Liver (tissue), 9 donors: ENCODE measurements around the gene MYO10. TPM values are rescaled to one million over a fixed set of nuclear protein-coding genes. Genes with fewer than 3 reads are reported as not detected.

ENCODE experiments used
- DNase-seq: peaks from one replicate; pipeline ENCODE4 v3.0.0-alpha.2; 2017; ENCODE audit warnings: low spot score
- H3K27ac ChIP-seq, 2 donors: one replicate each; pipeline ENCODE4 v1.7.0; 2013; ENCODE audit warnings: inconsistent platforms in 2 of 2, low read length in 2 of 2, control low read depth in 1 of 2, low read depth in 1 of 2, mild to moderate bottlenecking in 1 of 2
- H3K27me3 ChIP-seq, 4 donors: one replicate each; pipeline versions ENCODE4 v1.6.1 to v1.7.0; 2013; ENCODE audit warnings: low read length in 3 of 4, inconsistent platforms in 1 of 4, mild to moderate bottlenecking in 1 of 4, moderate library complexity in 1 of 4; ENCODE audit not compliant: control insufficient read depth in 4 of 4, insufficient read depth in 4 of 4
- H3K36me3 ChIP-seq, 4 donors: one replicate each; pipeline versions ENCODE4 v1.6.1 to v1.7.0; 2013; ENCODE audit warnings: low read length in 3 of 4, mild to moderate bottlenecking in 3 of 4, low read depth in 1 of 4, moderate library complexity in 1 of 4; ENCODE audit not compliant: control insufficient read depth in 4 of 4, insufficient read depth in 3 of 4
- H3K4me1 ChIP-seq, 4 donors: one replicate each; pipeline versions ENCODE4 v1.6.1 to v1.7.0; 2013; ENCODE audit warnings: low read length in 3 of 4, mild to moderate bottlenecking in 3 of 4, moderate library complexity in 1 of 4; ENCODE audit not compliant: control insufficient read depth in 4 of 4, insufficient read depth in 4 of 4
- H3K4me3 ChIP-seq, 3 donors: one replicate each; pipeline versions ENCODE4 v1.6.1 to v1.7.0; 2013; ENCODE audit warnings: low read length in 3 of 3, control low read depth in 1 of 3, low read depth in 1 of 3, mild to moderate bottlenecking in 1 of 3
- H3K9ac ChIP-seq, 2 donors: one replicate each; pipeline ENCODE4 v1.7.0; 2013; ENCODE audit warnings: low read length in 2 of 2, mild to moderate bottlenecking in 2 of 2, moderate library complexity in 2 of 2, control low read depth in 1 of 2, low read depth in 1 of 2
- H3K9me3 ChIP-seq, 4 donors: one replicate each; pipeline versions ENCODE4 v1.6.1 to v1.7.0; 2013; ENCODE audit warnings: low read length in 3 of 4; ENCODE audit not compliant: control insufficient read depth in 4 of 4
- CTCF ChIP-seq: fragments of 150-350 bp; IDR thresholded peaks from 2 replicates; pipeline ENCODE4 v1.5.1; 2017; ENCODE audit warnings: improper control_type of control experiment, low read depth, low read length; ENCODE audit not compliant: missing input control
- EGR1 ChIP-seq, 2 donors: IDR thresholded peaks; 2 replicates each; pipeline ENCODE4 v1.6.1; 2016 to 2018; ENCODE audit warnings: antibody characterized with exemption in 2 of 2, low read depth in 2 of 2
- FOXA1 ChIP-seq: IDR thresholded peaks from 2 replicates; pipeline ENCODE4 v1.6.1; 2016; ENCODE audit warnings: antibody characterized with exemption
- FOXA2 ChIP-seq: IDR thresholded peaks from 2 replicates; pipeline ENCODE4 v1.6.1; 2016; ENCODE audit warnings: antibody characterized with exemption
- HNF4A ChIP-seq, 2 donors: conservative IDR thresholded peaks; 2 replicates each; pipeline ENCODE4 v1.6.1; 2016; ENCODE audit warnings: antibody characterized with exemption in 2 of 2, mild to moderate bottlenecking in 2 of 2
- HNF4G ChIP-seq: IDR thresholded peaks from 2 replicates; pipeline ENCODE4 v1.6.1; 2016; ENCODE audit warnings: antibody characterized with exemption
- JUND ChIP-seq, 2 donors: IDR thresholded peaks; 2 replicates each; pipeline ENCODE4 v1.6.1; 2016; ENCODE audit warnings: antibody characterized with exemption in 2 of 2
- RAD21 ChIP-seq, 2 donors: IDR thresholded peaks; 2 replicates each; pipeline ENCODE4 v1.6.1; 2016; ENCODE audit warnings: antibody characterized with exemption in 2 of 2, mild to moderate bottlenecking in 2 of 2
- REST ChIP-seq: IDR thresholded peaks from 2 replicates; pipeline ENCODE4 v1.6.1; 2016; ENCODE audit warnings: antibody characterized with exemption, mild to moderate bottlenecking
- RXRA ChIP-seq, 2 donors: IDR thresholded peaks; 2 replicates each; pipeline ENCODE4 v1.6.1; 2017 to 2018; ENCODE audit warnings: antibody characterized with exemption in 2 of 2, mild to moderate bottlenecking in 1 of 2
- SP1 ChIP-seq: IDR thresholded peaks from 2 replicates; pipeline ENCODE4 v1.6.1; 2018; ENCODE audit warnings: antibody characterized with exemption, mild to moderate bottlenecking
- TAF1 ChIP-seq: conservative IDR thresholded peaks from 2 replicates; pipeline ENCODE4 v1.6.1; 2016; ENCODE audit warnings: antibody characterized with exemption, mild to moderate bottlenecking
- YY1 ChIP-seq: IDR thresholded peaks from 2 replicates; pipeline ENCODE4 v1.6.1; 2016; ENCODE audit warnings: antibody characterized with exemption, mild to moderate bottlenecking
- WGBS: extraction: QIAGEN DNeasy Blood & Tissue Kit; methylation state at CpG from one replicate; pipeline ENCODE4 v1.1.7; 2013; 5-methylcytosine and 5-hydroxymethylcytosine counted together
- polyA plus RNA-seq, 2 donors: library from polyadenylated mRNA; stranded (reverse) in 1 of 2; unstranded in 1 of 2; fragments of 200-250 nt in 1 of 2; fragments of >200 nt in 1 of 2; fragmentation: Nextera tagmentation in 1 of 2; extraction: Ambion mirVana in 1 of 2; gene quantifications; one replicate each; pipeline versions ENCODE4 v1.2.1 to v1.2.3, GENCODE V29; 2013 to 2015
- total RNA-seq, 2 donors: library from RNA; depleted of rRNA; stranded (reverse); fragments of >200 nt; gene quantifications; one replicate each; pipeline ENCODE4 v1.2.3, GENCODE V29; 2014
- TF ChIP-seq, protein P1 (sequence below): IDR thresholded peaks from 2 replicates; pipeline ENCODE4 v1.6.1; 2016; ENCODE audit warnings: antibody characterized with exemption
- donor health status: healthy.
- donor health status: healthy.
- donor health status: healthy.
- donor health status: healthy.
- donor health status: healthy.

The MYO10 gene
- total and polyA plus RNA-seq, 4 donors, result 4.3 to 15.3 (median 7.1) TPM

DNA sequence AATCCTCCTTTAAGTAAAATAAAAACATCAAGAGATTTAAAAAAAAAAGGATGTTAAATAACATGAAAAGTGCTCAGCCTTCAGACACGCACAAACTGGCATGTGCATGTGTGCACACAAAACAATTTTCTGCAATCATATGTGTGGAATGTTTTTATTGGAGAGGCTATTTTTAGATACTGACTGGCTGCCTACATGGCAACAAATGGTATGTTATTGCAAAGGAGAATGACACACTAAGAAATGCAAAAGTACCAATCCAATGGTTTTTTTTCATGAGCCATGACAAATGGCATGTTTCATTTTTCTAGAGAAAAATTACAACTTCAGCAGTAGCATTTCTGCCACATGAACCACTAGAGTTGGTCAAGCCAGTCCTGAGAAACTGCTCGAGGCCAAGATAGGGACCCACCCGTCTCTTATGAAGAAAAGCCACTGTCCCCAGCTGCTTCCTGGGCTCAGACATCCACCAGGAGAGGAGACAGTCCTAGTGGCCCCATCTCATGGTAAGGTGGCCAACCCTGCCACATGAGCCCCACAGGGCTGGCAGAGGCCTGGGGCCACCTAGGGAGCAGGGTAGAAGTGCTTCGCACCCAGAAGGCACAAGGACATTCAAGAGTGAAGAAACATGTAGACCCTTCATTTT lies 116.4 kb downstream of the MYO10 start (continued):
- no peak for TF ChIP-seq CTCF
- TF ChIP-seq, protein P1, sequence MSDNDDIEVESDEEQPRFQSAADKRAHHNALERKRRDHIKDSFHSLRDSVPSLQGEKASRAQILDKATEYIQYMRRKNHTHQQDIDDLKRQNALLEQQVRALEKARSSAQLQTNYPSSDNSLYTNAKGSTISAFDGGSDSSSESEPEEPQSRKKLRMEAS, result no peak

- Histone ChIP-seq H3K36me3 (no peaks in the 10 kb centered on the region), H3K27ac (no peak overlapping the region), H3K9me3 (no peaks in the 10 kb centered on the region), H3K4me1 (peaks cover 0 to 5% (median 0%) of the 10 kb centered on the region in 4 donors), H3K4me3 (no peak overlapping the region), H3K9ac (no peak overlapping the region), H3K27me3 (peaks cover 0 to 2% (median 0%) of the 10 kb centered on the region in 4 donors)
- 54% methylated on average over 3 of the region's 3 CpGs for WGBS
- TF ChIP-seq RAD21 (IDR thresholded peaks at IDR 0.05) (no peak), TAF1 (no peak)
- no peak for DNase-seq
These were observed 120.7 kb downstream of the MYO10 start for GRCh38 chr5:16815432-16815831.

DNA sequence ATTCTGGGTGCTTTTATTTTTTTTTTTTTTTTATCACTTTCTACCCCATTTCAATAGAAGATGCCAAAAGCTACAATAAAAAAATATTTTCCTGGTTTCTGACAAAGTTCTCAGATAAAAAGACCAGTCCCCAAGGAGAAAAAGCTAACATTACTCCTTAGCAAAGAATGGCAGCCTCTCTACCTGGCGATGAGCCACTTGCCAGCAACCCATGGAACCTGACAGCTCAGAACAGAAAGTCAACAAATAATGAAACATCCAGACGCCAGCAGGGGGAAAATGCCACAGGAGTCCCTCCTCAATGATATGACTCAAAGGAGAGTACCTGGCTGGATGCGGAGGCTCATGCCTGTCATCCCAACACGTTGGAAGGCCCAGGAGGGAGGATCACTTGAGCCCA lies 123.2 kb downstream of the MYO10 start:
- 64% methylated on average over 4 of the region's 4 CpGs for WGBS
- no peak overlapping the region for H3K27ac ChIP-seq

DNA sequence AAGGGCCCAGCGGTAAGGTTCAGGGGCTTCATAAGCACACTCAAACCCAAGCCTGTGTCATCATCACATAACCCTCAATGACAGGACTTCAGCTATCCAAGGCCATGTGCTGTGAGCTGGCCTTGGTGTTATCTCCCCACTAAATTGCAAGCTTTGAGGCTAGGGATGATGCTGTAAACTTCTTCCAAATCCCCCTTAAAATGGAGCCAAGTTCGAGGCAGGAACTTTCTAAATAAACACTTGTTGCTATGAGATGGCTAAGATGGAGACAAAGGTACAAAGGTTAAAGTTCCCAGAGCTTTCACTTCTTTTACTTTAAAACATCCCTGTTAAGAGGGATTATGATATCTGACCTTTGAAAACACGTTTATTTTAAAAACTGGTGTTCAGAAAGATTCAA lies 123.6 kb downstream of the MYO10 start:
- Histone ChIP-seq H3K27me3 (peaks cover 0 to 2% (median under 1%) of the 10 kb centered on the region in 4 donors), H3K4me1 (peaks cover 0 to 5% (median 0%) of the 10 kb centered on the region in 4 donors), H3K36me3 (no peaks in the 10 kb centered on the region), H3K4me3 (no peak overlapping the region), H3K27ac (peak overlapping the region in 1 of 2 donors; percentile 65), H3K9ac (no peak overlapping the region), H3K9me3 (no peaks in the 10 kb centered on the region)
- 38% methylated on average over 3 of the region's 3 CpGs for WGBS
- DNase-seq, result no peak
- TF ChIP-seq EGR1 (IDR thresholded peaks at IDR 0.05; ENCODE audit: low read depth in 2 of 2) (no peak), FOXA1 (no peak), FOXA2 (no peak), REST (no peak), CTCF (no peak)

More for the DNA sequence above, 123.2 kb downstream of the MYO10 start:
- Histone ChIP-seq H3K36me3 (no peaks in the 10 kb centered on the region), H3K4me3 (no peak overlapping the region), H3K9ac (no peak overlapping the region), H3K4me1 (peaks cover 0 to 5% (median 0%) of the 10 kb centered on the region in 4 donors), H3K27me3 (peaks cover 0 to 2% (median under 1%) of the 10 kb centered on the region in 4 donors), H3K9me3 (no peaks in the 10 kb centered on the region)
- DNase-seq, result no peak
- TF ChIP-seq HNF4G (no peak), EGR1 (IDR thresholded peaks at IDR 0.05; ENCODE audit: low read depth in 2 of 2) (no peak), HNF4A (conservative IDR thresholded peaks at IDR 0.05) (no peak), RXRA (IDR thresholded peaks at IDR 0.05) (no peak), TAF1 (no peak), YY1 (no peak), SP1 (no peak), FOXA1 (no peak), JUND (IDR thresholded peaks at IDR 0.05) (no peak)
- TF ChIP-seq, protein P1, result no peak
